Cardiac muscle cell (in vitro differentiated cells and primary cell): ENCODE measurements around the gene EXOC4. TPM values are rescaled to one million over a fixed set of nuclear protein-coding genes. Genes with fewer than 3 reads are reported as not detected.
A peak's percentile ranks its signal among the peaks of the same experiment; 100 is the strongest.

Source experiments
- DNase-seq, 2 donors: peaks; one replicate each; pipeline versions ENCODE4 v3.0.0 to v3.0.0-alpha.2; 2010 to 2017; ENCODE audit warnings: low read depth in 1 of 2, low spot score in 1 of 2
- H3K27ac ChIP-seq: fragments of 200-600 bp; sonication (generic); 2 replicates; pipeline ENCODE4 v1.5.1; 2016
- H3K27me3 ChIP-seq: fragments of 200-600 bp; sonication (generic); 2 replicates; pipeline ENCODE4 v1.6.0; 2016; ENCODE audit warnings: control low read depth
- H3K36me3 ChIP-seq: fragments of 200-600 bp; sonication (generic); 2 replicates; pipeline ENCODE4 v1.5.1; 2016; ENCODE audit warnings: control low read depth
- H3K4me1 ChIP-seq: fragments of 200-600 bp; sonication (generic); 2 replicates; pipeline ENCODE4 v1.8.1; 2017; ENCODE audit warnings: low read depth, mild to moderate bottlenecking, mixed run types
- H3K4me3 ChIP-seq: fragments of 200-600 bp; sonication (generic); 2 replicates; pipeline ENCODE4 v1.5.1; 2016; ENCODE audit warnings: mild to moderate bottlenecking
- H3K9me3 ChIP-seq: fragments of 200-600 bp; sonication (generic); 2 replicates; pipeline ENCODE4 v1.5.1; 2017; ENCODE audit warnings: low read depth, mild to moderate bottlenecking, control low read depth
- polyA plus RNA-seq: library from polyadenylated mRNA; unstranded; fragments of >200 nt; fragmentation: Nextera tagmentation; extraction: Ambion mirVana; gene quantifications from 2 replicates; pipeline ENCODE4 v1.2.1, GENCODE V29; 2016
- total RNA-seq: library from RNA; depleted of rRNA; stranded (reverse); fragments of >200 nt; gene quantifications from 2 replicates; pipeline ENCODE4 v1.2.3, GENCODE V29; 2016
- TF ChIP-seq, protein P1 (sequence below): IDR thresholded peaks from 2 replicates; pipeline ENCODE4 v1.5.1; 2012; ENCODE audit warnings: low read depth, mild to moderate bottlenecking, low read length

Gene EXOC4
- total and polyA plus RNA-seq, 2 experiments from 2014 or later, result 33.6 to 46.0 TPM

DNA sequence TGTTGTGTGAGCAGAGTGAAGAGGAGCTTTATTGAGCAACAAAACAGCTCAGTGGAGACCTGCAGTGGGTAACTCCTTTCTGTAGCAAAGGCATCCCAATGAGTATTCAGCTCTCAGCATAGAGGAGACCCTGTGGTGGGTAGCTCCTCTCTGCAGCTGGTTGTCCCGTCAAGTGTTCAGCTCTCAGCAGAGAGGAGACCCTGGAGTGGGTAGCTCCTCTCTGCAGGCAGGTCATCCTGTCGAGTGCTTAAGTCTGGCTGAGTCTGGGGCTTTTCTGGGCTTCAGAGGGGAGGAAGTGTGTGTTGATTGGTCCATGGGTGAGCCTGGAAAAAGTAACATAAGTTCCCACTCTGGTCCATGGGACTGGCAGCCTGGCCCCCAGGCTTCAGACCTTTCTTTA is 702.3 kb downstream of the EXOC4 start:
- no peak for DNase-seq
- Histone ChIP-seq H3K27me3 (no peaks in the 10 kb centered on the region), H3K4me3 (no peak overlapping the region), H3K4me1 (no peaks in the 10 kb centered on the region), H3K36me3 (no peaks in the 10 kb centered on the region), H3K9me3 (no peaks in the 10 kb centered on the region), H3K27ac (no peak overlapping the region)
- TF ChIP-seq, protein P1, sequence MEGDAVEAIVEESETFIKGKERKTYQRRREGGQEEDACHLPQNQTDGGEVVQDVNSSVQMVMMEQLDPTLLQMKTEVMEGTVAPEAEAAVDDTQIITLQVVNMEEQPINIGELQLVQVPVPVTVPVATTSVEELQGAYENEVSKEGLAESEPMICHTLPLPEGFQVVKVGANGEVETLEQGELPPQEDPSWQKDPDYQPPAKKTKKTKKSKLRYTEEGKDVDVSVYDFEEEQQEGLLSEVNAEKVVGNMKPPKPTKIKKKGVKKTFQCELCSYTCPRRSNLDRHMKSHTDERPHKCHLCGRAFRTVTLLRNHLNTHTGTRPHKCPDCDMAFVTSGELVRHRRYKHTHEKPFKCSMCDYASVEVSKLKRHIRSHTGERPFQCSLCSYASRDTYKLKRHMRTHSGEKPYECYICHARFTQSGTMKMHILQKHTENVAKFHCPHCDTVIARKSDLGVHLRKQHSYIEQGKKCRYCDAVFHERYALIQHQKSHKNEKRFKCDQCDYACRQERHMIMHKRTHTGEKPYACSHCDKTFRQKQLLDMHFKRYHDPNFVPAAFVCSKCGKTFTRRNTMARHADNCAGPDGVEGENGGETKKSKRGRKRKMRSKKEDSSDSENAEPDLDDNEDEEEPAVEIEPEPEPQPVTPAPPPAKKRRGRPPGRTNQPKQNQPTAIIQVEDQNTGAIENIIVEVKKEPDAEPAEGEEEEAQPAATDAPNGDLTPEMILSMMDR, result no peak

DNA sequence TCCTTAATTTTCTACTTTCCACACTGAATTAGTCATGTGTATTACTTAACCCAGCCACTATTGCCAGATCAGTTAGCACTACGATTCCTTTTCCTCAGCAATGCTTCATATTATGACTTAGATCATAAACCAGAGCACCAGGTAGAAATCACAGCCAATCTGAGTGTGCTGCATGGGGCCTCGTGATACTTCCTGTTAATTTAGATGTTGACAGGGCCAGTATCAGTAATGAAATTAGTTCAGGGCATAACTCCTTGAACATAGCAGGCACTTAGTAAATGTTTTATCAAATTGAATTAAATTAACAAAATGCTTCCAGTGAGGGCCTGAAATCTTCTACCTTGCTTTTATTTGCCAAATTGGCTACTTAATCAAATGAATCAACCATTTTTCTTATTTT is 705.0 kb downstream of the EXOC4 start:
- TF ChIP-seq, protein P1, result no peak
- Histone ChIP-seq H3K27me3 (no peaks in the 10 kb centered on the region), H3K27ac (no peak overlapping the region), H3K36me3 (no peaks in the 10 kb centered on the region), H3K4me1 (peaks cover 7% of the 10 kb centered on the region), H3K4me3 (no peak overlapping the region), H3K9me3 (no peaks in the 10 kb centered on the region)
- DNase-seq, result peak in 1 of 2 donors; percentile 25

DNA sequence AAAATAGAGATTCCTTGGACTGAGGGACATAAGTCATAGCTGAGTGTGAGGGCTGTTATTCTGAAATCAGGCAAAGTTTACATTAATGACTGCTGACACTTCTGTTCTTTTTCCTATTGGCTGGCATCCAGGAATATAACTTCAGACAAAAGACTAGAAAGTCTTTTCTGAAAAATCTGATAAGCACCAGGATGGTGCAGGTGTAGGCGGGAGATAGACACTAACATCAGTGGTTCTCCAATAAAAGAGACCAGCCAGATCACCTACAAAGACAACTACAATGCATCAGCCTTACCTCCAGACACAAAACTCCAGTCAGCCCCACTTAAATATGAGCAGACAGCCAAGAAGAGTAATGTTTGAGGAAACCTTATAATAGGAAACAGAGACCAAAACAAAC is 705.9 kb downstream of the EXOC4 start:
- Histone ChIP-seq H3K4me1 (peaks cover 16% of the 10 kb centered on the region), H3K9me3 (no peaks in the 10 kb centered on the region), H3K27me3 (no peaks in the 10 kb centered on the region), H3K36me3 (no peaks in the 10 kb centered on the region), H3K27ac (no peak overlapping the region), H3K4me3 (no peak overlapping the region)
- no peak for DNase-seq
- TF ChIP-seq, protein P1, result no peak

DNA sequence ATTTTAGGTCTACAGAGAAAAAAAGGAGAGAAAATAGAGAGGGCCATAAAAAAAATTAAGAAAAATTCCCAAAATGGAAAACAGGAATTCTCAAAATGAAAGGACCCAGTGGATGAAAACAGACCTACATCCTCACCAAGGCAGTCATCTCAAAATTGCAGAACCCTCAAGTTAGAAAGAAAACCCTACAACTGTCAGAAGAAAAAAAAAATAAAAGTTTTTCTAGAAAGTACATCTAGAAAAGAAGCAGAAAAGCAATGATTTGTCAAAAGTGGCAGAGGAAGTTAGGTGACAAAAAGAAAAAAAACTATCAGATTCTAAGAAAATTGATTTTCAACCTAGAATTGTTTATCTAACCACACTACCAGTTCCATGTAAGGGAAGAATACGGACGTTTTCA is 706.6 kb downstream of the EXOC4 start:
- Histone ChIP-seq H3K36me3 (no peaks in the 10 kb centered on the region), H3K4me3 (no peak overlapping the region), H3K9me3 (no peaks in the 10 kb centered on the region), H3K4me1 (peaks cover 16% of the 10 kb centered on the region), H3K27ac (no peak overlapping the region), H3K27me3 (no peaks in the 10 kb centered on the region)
- no peak for DNase-seq
- TF ChIP-seq, protein P1, result no peak

DNA sequence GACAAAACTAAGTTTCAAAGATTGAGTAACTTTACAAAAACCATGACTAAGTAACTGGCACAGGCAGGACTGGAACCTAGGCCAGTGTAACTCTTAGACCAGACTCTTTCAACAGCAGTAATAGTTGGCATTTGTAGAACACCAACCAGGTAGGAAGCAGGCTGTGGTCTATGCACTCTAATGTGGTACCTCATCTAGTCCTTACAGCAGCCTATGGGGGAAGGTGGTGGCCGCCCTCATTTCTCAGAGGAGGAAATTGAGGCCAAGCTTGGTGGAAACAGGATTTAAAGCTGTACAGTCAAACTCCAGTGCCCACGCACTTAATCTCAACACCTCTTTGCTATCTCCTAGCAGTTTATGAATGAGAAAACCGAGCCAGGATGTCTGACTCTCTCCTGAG is 708.8 kb downstream of the EXOC4 start:
- no peak for DNase-seq
- no peaks in the 10 kb centered on the region for H3K36me3 ChIP-seq
- H3K4me1 ChIP-seq, result peaks cover 16% of the 10 kb centered on the region
- no peak overlapping the region for H3K27ac ChIP-seq
- H3K9me3 ChIP-seq, result no peaks in the 10 kb centered on the region
- no peaks in the 10 kb centered on the region for H3K27me3 ChIP-seq
- H3K4me3 ChIP-seq, result no peak overlapping the region
- TF ChIP-seq, protein P1, result no peak

DNA sequence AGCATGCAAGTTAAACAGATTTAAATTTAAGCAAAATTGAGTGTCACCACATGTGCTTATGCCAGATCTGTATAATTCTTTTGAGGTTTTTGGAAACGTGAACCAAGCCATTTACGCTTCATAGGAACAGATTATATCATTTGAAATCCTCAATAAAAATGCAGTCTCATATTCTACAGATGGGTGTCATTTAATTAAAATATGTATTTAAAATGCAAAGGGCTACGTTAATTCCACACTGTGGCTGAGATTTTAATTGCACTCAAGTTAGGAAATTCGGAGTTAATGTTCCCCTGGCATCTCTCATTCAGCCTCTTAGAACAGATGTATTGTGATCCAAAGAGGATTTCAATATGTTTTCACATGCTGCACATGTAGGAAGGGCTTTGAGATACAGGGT is 709.8 kb downstream of the EXOC4 start:
- no peaks in the 10 kb centered on the region for H3K27me3 ChIP-seq
- peaks cover 16% of the 10 kb centered on the region for H3K4me1 ChIP-seq
- H3K27ac ChIP-seq, result peak overlapping the region; percentile 61
- no peak overlapping the region for H3K4me3 ChIP-seq
- TF ChIP-seq, protein P1, result no peak
- no peak for DNase-seq
- no peaks in the 10 kb centered on the region for H3K9me3 ChIP-seq
- no peaks in the 10 kb centered on the region for H3K36me3 ChIP-seq
